ENCODE data around the gene GPR135.

Gene GPR135

GRCh38 chr14:59419303-59419702 lies 45.9 kb downstream of the GPR135 start:
- no peak for DNase-seq

GRCh38 chr14:59417311-59417710 lies 47.9 kb downstream of the GPR135 start:
- DNase-seq = no peak

- no peak for DNase-seq
These were observed 49.2 kb downstream of the GPR135 start for GRCh38 chr14:59415836-59416602.

Measured in RPMI8226 (cell line).